Measurements from ENCODE around the gene RFX3.

DNA sequence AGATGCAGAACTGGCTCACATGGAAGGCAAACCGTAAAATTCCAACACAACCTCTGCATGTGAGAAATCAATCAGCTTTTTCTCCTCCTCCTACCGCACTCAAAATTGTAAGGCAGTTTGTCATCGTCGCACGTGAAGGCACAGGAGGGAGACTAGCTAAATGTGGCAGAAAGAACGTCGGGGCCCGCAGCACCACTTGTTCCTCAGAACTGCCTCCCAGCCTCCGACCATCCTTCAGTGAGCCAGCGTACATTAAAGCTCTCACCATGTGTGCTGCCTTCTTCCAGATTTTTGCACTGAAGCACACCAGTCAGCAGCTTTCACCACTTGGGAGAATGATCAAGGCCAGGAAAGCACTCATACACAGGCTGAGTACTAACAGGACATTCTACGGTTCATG lies 105.9 kb downstream of the RFX3 start:
- TF ChIP-seq, protein P1, sequence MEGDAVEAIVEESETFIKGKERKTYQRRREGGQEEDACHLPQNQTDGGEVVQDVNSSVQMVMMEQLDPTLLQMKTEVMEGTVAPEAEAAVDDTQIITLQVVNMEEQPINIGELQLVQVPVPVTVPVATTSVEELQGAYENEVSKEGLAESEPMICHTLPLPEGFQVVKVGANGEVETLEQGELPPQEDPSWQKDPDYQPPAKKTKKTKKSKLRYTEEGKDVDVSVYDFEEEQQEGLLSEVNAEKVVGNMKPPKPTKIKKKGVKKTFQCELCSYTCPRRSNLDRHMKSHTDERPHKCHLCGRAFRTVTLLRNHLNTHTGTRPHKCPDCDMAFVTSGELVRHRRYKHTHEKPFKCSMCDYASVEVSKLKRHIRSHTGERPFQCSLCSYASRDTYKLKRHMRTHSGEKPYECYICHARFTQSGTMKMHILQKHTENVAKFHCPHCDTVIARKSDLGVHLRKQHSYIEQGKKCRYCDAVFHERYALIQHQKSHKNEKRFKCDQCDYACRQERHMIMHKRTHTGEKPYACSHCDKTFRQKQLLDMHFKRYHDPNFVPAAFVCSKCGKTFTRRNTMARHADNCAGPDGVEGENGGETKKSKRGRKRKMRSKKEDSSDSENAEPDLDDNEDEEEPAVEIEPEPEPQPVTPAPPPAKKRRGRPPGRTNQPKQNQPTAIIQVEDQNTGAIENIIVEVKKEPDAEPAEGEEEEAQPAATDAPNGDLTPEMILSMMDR (IDR thresholded peaks at IDR 0.05; ENCODE audit: low read length): no peak
- no peak for TF ChIP-seq EZH2 (IDR thresholded peaks at IDR 0.05; ENCODE audit: borderline replicate concordance, low read length)

Measured in OCI-LY1 (cell line).